GM21447 (cell line): ENCODE results near the gene BET1L.
"Not testable (repeated sequence)": the region's sequence is repeated elsewhere in the genome, so short reads cannot be mapped to it uniquely, and the experiment has no call there.

Source experiments
- ATAC-seq: cut with Tn5 transposase; IDR thresholded peaks from one replicate; pipeline ENCODE4 v1.9.1; 2021; ENCODE audit not compliant: unreplicated experiment

The BET1L gene

GRCh38 chr11:197741-198235 lies 9.4 kb downstream of the BET1L start:
- no peak for ATAC-seq

GRCh38 chr11:196786-197731 lies 10.1 kb downstream of the BET1L start:
- ATAC-seq = no peak

DNA sequence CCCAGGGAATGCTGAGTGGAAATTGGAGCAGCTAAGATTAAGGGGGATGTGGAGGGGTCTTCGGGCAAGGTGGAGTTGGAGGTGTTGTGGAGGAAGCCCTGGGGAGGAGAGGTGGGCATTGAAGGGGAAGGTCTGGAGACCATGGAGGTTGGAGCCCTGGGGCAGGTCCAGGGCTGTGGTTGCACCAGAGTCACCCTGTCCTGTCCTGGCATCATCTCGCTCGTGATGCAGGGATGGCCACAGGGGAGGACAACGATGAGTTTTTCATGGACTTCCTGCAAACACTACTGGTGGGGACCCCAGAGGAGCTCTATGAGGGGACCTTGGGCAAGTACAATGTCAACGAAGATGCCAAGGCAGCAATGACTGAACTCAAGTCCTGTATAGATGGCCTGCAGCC lies 13.7 kb downstream of the BET1L start:
- not testable (repeated sequence) for ATAC-seq

GRCh38 chr11:192674-193128 lies 14.5 kb downstream of the BET1L start, which contains the start of gene SCGB1C1:
SCGB1C1 (plus strand) TSS chr11:193078; CDS start chr11:193100, 22 bp downstream.
- not testable (repeated sequence) for ATAC-seq

DNA sequence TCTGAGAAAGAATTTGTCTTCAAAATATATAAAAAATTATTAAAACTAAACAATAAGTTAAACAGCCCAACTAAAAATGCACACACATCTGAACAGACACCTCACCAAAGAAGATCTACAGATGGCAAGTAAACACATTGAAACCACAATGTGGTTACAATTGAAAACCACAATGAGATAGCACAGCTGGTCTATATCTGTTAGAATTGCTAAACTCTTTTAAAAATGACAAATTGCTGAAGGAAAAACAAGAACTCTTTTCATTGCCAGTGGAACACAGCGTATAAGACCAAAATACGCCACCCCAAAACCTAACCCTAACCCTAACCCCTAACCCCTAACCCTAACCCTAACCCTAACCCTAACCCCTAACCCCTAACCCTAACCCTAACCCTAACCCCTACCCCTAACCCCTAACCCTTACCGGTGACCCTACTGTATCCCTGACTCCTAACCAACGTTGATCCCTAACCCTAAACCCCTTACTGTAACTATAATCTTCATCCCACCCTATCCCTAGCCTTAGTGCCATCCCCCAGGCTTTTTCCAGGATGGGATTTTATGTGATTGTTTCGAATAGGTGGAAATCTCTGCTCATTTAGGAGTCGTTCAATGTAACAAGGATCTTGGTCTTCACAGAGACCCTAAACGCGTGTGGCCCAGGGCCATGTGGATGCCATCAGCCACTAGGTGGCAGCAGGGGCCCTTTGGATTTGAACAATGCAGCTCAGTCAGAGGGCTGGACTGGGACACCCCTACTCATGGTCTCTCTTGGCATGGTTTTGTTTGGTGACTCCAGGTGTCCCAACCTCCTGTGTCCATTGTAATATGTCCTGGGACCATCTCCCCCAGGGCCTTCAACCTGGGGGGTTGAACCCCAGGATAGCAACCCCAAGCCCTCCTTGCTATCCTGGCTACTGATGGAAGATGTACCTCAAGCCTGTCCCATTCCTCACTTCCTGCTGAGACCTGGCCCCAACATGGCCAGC lies 15.4 kb downstream of the BET1L start:
- ATAC-seq = not testable (repeated sequence)

DNA sequence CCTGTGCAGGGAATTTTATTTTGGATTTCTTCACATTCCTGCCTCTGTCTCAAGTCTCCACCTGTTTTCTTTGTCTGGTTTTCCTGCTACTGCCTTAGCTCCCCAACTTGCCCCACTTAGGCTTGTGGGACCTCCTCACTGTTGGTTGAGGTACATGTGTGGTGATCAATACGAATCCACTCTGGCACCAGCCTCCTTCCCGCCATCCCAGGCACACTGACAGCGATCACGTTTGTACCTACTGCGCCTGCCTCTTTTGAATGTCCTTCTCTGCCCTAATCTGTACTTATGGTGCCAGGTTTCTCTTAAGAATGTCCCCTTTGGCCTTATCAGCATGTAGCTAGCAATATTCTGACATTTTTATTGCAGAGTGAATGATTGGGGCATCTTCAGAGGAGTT lies 16.7 kb downstream of the BET1L start:
- ATAC-seq = not testable (repeated sequence)

GRCh38 chr11:189843-190311 lies 17.3 kb downstream of the BET1L start:
- not testable (repeated sequence) for ATAC-seq

- not testable (repeated sequence) for ATAC-seq
Measured at GRCh38 chr11:189200-189783, 17.9 kb downstream of the BET1L start.

DNA sequence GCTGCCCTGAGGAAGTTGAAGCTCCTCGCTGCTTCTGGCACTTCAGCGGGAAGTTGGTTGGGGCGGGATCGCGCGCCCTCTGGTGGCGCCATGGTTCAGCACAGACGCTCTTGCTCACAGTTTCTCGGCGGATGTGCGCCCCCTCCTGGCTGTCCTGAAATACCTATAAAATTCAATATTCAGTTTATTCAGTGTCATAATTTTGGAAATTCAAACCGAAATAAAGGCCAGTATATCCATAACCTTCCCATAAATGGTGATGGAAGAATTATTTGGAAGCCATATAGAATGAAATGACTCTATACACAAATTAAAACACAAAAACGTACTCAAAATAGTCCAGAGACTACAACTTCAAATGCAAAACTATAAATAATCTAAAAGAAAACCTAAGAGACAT lies 27.0 kb downstream of the BET1L start:
- not testable (repeated sequence) for ATAC-seq
